Loucy (cell line): Measurements from ENCODE around the gene MMADHC.

Experiments used
- H2AFZ ChIP-seq: fragments of 200-600 bp; sonication (generic); 2 replicates; pipeline ENCODE4 v1.6.0; 2016; ENCODE audit warnings: antibody characterized with exemption, mild to moderate bottlenecking, low read length, moderate library complexity
- H3F3A ChIP-seq: fragments of 200-600 bp; 2 replicates; pipeline ENCODE4 v1.6.0; 2016; ENCODE audit warnings: antibody characterized with exemption, low read depth, mild to moderate bottlenecking
- H3K27me3 ChIP-seq: fragments of 200-600 bp; sonication (generic); 2 replicates; pipeline ENCODE4 v1.6.1; 2014; ENCODE audit warnings: low read length, mild to moderate bottlenecking; ENCODE audit not compliant: insufficient read depth, poor library complexity, severe bottlenecking
- H3K36me3 ChIP-seq: fragments of 200-600 bp; sonication (generic); 2 replicates; pipeline ENCODE4 v1.6.1; 2016; ENCODE audit warnings: low read length; ENCODE audit not compliant: insufficient read depth
- H3K4me1 ChIP-seq: fragments of 200-600 bp; sonication (generic); 2 replicates; pipeline ENCODE4 v1.5.1; 2014; ENCODE audit warnings: low read length, mild to moderate bottlenecking; ENCODE audit not compliant: insufficient read depth, poor library complexity, severe bottlenecking
- H3K4me2 ChIP-seq: fragments of 200-600 bp; sonication (generic); 2 replicates; pipeline ENCODE4 v1.6.0; 2014; ENCODE audit warnings: antibody characterized with exemption, low read length, low read depth, mild to moderate bottlenecking; ENCODE audit not compliant: poor library complexity, severe bottlenecking
- H3K4me3 ChIP-seq: fragments of 200-600 bp; sonication (generic); 2 replicates; pipeline ENCODE4 v1.5.1; 2014; ENCODE audit warnings: low read length, mild to moderate bottlenecking, mixed read lengths; ENCODE audit not compliant: poor library complexity, severe bottlenecking
- H3K79me2 ChIP-seq: fragments of 200-600 bp; sonication (generic); 2 replicates; pipeline ENCODE4 v1.6.1; 2014; ENCODE audit warnings: low read length; ENCODE audit not compliant: insufficient read depth
- H3K9ac ChIP-seq: fragments of 200-600 bp; sonication (generic); 2 replicates; pipeline ENCODE4 v1.6.0; 2014; ENCODE audit warnings: mild to moderate bottlenecking, low read depth, low read length, moderate library complexity; ENCODE audit not compliant: poor library complexity, severe bottlenecking
- H3K9me2 ChIP-seq: fragments of 200-600 bp; sonication (generic); replicated peaks from 2 replicates; pipeline ENCODE4 v1.6.1; 2016; ENCODE audit warnings: low read depth, low read length, mixed read lengths
- H3K9me3 ChIP-seq: fragments of 200-600 bp; sonication (generic); 2 replicates; pipeline ENCODE4 v1.6.1; 2014; ENCODE audit warnings: mild to moderate bottlenecking, antibody characterized with exemption, low read length, low read depth; ENCODE audit not compliant: insufficient read depth
- H4K20me1 ChIP-seq: fragments of 200-600 bp; sonication (generic); 2 replicates; pipeline ENCODE4 v1.6.0; 2014; ENCODE audit warnings: antibody characterized with exemption, low read length, mild to moderate bottlenecking; ENCODE audit not compliant: insufficient read depth, poor library complexity, severe bottlenecking
- EZH2phosphoT487 ChIP-seq: fragments of 200-600 bp; IDR thresholded peaks from 2 replicates; pipeline ENCODE4 v1.6.1; 2018; ENCODE audit warnings: antibody characterized with exemption, mild to moderate bottlenecking, moderate library complexity, borderline replicate concordance
- TF ChIP-seq, protein P1 (sequence below): fragments of 200-600 bp; sonication (generic); conservative IDR thresholded peaks from 2 replicates; pipeline ENCODE4 v1.5.1; 2014; ENCODE audit warnings: mild to moderate bottlenecking, antibody characterized with exemption, low read length

Gene MMADHC

GRCh38 chr2:149596471-149596870 lies 8.9 kb upstream of the MMADHC start:
- no peaks in the 10 kb centered on the region for H3K9me2 ChIP-seq
- peak overlapping the region; percentile 69 for H3K4me2 ChIP-seq
- H3K79me2 ChIP-seq, result no peaks in the 10 kb centered on the region
- H3K4me3 ChIP-seq, result no peak overlapping the region
- H2AFZ ChIP-seq, result peak overlapping the region; percentile 81; the same call in 1 of the 2 replicates
- H3K4me1 ChIP-seq, result peaks cover 16% of the 10 kb centered on the region
- H3F3A ChIP-seq, result no peaks in the 10 kb centered on the region
- no peaks in the 10 kb centered on the region for H3K36me3 ChIP-seq
- H3K9me3 ChIP-seq, result no peaks in the 10 kb centered on the region
- peaks cover 4% of the 10 kb centered on the region for H3K27me3 ChIP-seq
- H3K9ac ChIP-seq, result no peak overlapping the region
- TF ChIP-seq EZH2phosphoT487, result no peak
- TF ChIP-seq, protein P1, sequence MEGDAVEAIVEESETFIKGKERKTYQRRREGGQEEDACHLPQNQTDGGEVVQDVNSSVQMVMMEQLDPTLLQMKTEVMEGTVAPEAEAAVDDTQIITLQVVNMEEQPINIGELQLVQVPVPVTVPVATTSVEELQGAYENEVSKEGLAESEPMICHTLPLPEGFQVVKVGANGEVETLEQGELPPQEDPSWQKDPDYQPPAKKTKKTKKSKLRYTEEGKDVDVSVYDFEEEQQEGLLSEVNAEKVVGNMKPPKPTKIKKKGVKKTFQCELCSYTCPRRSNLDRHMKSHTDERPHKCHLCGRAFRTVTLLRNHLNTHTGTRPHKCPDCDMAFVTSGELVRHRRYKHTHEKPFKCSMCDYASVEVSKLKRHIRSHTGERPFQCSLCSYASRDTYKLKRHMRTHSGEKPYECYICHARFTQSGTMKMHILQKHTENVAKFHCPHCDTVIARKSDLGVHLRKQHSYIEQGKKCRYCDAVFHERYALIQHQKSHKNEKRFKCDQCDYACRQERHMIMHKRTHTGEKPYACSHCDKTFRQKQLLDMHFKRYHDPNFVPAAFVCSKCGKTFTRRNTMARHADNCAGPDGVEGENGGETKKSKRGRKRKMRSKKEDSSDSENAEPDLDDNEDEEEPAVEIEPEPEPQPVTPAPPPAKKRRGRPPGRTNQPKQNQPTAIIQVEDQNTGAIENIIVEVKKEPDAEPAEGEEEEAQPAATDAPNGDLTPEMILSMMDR, result no peak
- no peaks in the 10 kb centered on the region for H4K20me1 ChIP-seq

GRCh38 chr2:149595056-149595963 lies 7.7 kb upstream of the MMADHC start:
- H3K9me2 ChIP-seq, result no peaks in the 10 kb centered on the region
- no peaks in the 10 kb centered on the region for H3K79me2 ChIP-seq
- TF ChIP-seq, protein P1, result peak; percentile 56
- TF ChIP-seq EZH2phosphoT487, result no peak
- no peaks in the 10 kb centered on the region for H4K20me1 ChIP-seq
- no peak overlapping the region for H3K4me2 ChIP-seq
- no peak overlapping the region for H3K4me3 ChIP-seq
- H3K36me3 ChIP-seq, result no peaks in the 10 kb centered on the region
- H3K4me1 ChIP-seq, result peaks cover 15% of the 10 kb centered on the region
- peaks cover 16% of the 10 kb centered on the region for H3K27me3 ChIP-seq
- no peaks in the 10 kb centered on the region for H3F3A ChIP-seq
- no peaks in the 10 kb centered on the region for H3K9me3 ChIP-seq
- H3K9ac ChIP-seq, result no peak overlapping the region
- no peak overlapping the region for H2AFZ ChIP-seq

- Histone ChIP-seq H3K9me3 (no peaks in the 10 kb centered on the region), H4K20me1 (no peaks in the 10 kb centered on the region), H3K27me3 (peaks cover 25% of the 10 kb centered on the region), H3K9me2 (no peaks in the 10 kb centered on the region), H3K4me2 (no peak overlapping the region), H3K9ac (no peak overlapping the region), H3K79me2 (no peaks in the 10 kb centered on the region), H3K4me3 (no peak overlapping the region), H3K4me1 (peaks cover 15% of the 10 kb centered on the region), H3F3A (no peaks in the 10 kb centered on the region), H3K36me3 (no peaks in the 10 kb centered on the region), H2AFZ (no peak overlapping the region)
- TF ChIP-seq, protein P1, result no peak
- TF ChIP-seq EZH2phosphoT487, result no peak
Observed at GRCh38 chr2:149594411-149594810, 6.8 kb upstream of the MMADHC start.
